HG03097 (cell line): ENCODE data around the gene CD83.
"Not testable (repeated sequence)": the region's sequence is repeated elsewhere in the genome, so short reads cannot be mapped to it uniquely, and the experiment has no call there.

ENCODE experiments used
- ATAC-seq: cut with Tn5 transposase; IDR thresholded peaks from one replicate; pipeline ENCODE4 v1.9.1; 2021; ENCODE audit not compliant: unreplicated experiment, low FRiP score

CD83 gene

DNA sequence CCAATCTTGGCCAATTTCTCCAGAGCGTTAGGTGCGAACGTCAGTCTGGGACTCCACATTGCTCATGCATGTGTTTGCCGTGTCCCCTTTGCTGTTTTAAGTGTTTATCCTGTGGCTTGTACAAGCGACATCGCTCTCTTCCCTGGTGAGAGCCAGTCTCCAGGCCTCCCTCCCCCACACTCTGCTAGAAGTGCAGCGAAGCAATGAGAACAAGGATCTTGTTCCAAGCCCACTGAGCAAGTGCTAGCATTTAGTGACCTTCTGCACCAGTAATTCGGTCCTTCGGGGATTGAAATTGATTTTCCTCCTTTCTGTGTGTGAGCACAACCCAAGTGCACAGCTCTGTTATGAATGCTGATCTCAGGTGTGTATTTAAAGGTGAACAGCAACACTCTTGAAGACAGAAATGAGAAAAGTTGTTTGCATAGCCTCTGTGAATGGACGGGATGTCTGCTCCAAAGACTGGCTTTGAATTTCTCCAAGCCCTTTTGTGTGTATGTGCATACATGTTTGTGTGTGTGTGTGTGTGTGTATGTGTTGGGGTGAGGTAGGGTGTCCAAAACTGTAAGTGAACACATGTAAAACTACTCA is 29.0 kb downstream of the CD83 start:
- ATAC-seq, result no peak

DNA sequence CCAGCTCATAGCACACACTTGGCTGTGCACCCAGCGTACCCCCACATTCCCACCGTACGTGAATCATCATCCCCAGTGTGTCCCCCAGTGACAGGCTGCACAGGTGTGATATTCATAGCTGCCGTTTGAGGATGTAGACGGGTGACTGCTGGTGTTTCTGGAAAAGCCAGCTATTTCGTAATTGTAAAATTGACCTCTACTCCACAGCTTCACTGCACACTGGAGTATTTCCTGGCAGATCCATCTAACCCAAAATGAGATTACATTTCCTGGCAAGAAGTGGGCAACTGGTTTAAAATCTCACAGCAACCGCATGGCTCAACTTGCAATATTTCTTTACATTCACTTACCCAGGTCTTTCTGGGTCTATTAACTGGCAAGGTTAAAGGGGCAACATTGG is 30.3 kb downstream of the CD83 start:
- ATAC-seq, result no peak

DNA sequence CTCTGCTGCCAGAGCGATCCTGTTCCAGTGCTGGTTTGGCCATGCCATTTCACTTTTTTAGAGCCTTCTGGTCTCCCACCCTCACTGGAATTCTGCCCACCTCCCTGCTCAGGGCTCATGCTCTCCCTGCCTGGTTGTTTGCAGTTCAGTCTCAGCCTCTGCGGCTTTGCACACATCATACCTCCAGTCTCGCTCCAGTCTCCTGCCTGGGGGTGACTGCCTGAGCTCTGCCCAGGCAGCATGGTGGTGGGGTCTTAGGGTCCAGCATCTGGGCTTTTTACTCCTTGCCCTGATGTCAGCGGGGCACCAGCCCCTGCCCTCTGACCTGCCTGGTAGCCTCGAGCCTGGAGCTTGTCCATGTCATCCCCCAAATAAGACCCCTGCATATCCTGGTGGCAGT is 30.9 kb downstream of the CD83 start:
- ATAC-seq, result no peak

- ATAC-seq, result no peak
Observed at GRCh38 chr6:14149053-14149738, 31.6 kb downstream of the CD83 start.

GRCh38 chr6:14149739-14150130 is 32.2 kb downstream of the CD83 start:
- ATAC-seq, result no peak

DNA sequence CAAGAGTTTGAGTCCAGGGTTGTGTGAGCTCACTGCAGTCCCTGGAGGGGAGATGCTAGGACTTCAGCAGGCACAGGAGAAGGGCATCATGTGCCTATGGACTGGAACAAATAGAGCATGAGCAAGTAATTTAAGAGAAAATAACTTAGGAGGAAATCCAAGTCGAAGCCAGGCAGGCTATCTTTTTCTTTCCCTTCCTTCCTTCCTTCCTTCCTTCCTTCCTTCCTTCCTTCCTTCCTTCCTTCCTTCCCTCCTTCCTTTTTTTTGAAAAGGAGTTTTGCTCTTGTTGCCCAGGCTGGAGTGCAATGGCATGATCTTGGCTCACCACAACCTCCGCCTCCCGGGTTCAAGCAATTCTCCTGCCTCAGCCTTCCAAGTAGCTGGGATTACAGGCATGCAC is 33.7 kb downstream of the CD83 start:
- ATAC-seq, result not testable (repeated sequence)

DNA sequence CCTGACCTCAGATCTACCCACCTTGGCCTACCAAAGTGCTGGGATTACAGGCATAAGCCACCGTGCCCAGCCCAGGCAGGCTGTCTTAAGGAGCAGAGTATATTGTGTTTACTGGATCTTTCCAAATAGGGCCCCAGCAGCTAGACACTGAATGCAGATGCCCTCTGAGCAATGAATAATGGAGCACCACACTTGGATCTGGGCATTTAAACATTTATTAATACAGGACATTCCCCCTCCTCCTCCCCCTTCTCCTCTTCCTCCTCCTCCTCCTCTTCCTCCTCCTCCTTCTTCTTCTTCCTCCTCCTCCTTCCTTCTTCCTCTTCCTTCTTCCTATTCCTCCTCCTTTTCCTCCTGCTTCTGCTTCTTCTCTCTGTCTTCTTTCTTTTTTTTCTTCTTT is 34.2 kb downstream of the CD83 start:
- no peak for ATAC-seq

GRCh38 chr6:14153228-14153627 is 35.7 kb downstream of the CD83 start:
- no peak for ATAC-seq

DNA sequence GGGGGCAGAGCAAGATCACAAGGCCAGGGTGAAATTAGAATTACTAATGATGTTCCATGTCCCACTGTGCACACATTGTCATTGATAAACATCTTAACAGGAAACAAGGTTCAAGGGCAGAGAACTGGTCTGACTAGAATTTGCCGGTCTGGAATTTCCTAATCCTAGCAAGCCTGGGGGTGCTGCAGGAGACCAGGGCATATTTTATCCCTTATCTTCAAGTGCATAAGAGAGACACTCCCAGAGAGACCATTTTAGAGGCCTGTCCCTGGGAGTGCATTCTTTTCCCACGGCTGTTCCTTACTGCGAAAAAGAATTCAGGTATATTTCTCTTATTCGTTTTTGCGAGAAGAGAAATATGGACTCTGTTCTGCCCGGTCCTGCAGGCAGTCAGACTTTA is 41.5 kb downstream of the CD83 start:
- no peak for ATAC-seq

- no peak for ATAC-seq
Observed at GRCh38 chr6:14162826-14163225, 45.3 kb downstream of the CD83 start.

DNA sequence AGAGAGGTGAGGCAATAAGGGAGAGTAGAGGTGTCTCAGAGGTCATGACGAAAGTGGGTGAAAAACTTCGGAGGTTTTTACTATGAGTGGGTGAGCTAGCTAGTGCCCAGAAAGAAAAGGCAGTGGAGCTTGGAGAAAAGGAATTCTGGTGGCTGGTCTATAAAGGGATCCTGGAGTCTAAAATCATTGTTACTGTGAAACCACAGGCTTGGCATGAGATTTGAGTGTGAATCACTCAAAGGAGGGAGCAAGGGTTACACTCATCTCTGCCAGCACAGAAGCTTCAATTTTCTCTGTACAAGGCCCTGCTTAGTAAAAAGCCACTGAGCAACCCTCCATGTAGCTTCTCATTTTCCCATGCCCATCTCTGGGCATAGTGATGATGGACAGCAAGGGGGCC is 47.5 kb downstream of the CD83 start:
- no peak for ATAC-seq

DNA sequence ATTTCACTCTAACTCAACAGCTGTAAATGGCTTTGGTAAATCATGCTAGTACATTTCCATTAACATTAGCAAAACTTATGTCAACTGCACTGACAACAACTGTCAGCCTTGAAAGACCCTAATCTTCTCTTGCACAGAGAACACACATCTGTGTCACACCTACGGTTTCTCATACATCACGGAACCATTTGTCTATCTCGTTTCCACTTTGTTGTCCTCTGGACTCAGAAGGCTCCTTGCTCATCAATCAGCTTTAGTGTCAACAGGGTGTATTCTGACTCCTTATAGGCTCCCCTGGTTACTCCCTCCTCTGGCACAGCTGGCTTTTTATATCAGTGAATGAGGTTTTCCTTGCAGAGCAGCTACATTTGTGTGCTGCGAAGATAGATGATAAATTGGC is 49.3 kb downstream of the CD83 start:
- ATAC-seq, result no peak

- ATAC-seq, result no peak
Observed at GRCh38 chr6:14170128-14170527, 52.6 kb downstream of the CD83 start.

- no peak for ATAC-seq
Observed at GRCh38 chr6:14172562-14172961, 55.0 kb downstream of the CD83 start.

DNA sequence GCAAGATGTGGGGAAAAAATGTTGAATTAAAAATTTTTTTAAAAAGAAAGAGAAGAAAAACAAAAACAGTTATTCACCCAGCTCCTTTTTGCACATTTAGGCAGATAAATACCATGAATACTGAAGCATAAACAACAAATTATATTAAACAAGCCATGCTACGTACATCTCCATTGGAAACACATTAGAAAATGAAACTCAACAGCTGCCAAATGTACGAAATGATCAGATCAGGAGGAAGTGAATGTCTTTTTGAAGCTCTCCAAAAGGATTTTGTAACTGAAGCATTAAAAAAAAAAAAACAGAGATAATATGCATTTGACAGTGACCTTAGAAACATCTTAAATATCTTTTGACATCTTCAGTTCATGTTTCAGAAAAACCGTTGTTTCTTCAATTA is 56.7 kb downstream of the CD83 start:
- no peak for ATAC-seq

GRCh38 chr6:14174996-14175395 is 57.4 kb downstream of the CD83 start:
- no peak for ATAC-seq

DNA sequence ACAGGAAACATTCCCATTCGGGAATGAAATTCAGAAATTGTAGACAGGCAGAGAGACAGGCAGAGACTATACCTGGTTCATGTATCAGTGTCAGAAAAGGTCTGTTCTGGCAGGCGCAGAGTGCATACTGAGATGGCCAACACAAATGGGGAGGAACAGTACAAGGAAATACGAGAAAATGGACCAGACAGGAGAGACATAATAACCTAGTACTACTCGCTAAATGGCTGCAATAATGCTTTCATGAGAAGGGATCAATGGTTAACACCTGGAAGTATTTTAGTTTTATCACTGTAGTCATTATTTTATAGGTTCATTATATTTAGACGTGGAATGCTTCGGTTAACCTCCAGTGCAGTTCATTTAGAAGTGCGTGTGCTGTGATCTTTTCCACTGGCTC is 58.9 kb downstream of the CD83 start:
- ATAC-seq, result no peak

- ATAC-seq, result no peak
Observed at GRCh38 chr6:14177413-14178082, 60.0 kb downstream of the CD83 start.

GRCh38 chr6:14178083-14178445 is 60.5 kb downstream of the CD83 start:
- no peak for ATAC-seq

DNA sequence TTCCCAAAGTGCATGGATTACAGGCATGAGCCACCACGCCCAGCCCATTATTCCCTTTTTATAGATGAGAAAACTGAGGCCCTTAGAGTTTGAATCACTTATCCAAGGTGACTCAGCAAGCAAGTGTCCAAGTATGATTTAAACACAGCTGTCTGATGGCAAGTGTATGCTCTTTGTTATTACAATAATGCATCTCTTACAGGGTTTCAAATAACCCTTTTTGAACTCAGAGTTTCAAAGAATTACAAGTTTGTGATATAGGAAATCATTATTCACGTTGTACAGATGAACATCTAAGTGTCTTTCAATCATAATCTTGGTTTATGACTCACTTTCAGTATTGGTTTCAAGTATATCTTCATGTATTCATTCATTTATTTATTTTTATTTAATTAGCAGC is 63.0 kb downstream of the CD83 start:
- ATAC-seq, result no peak

DNA sequence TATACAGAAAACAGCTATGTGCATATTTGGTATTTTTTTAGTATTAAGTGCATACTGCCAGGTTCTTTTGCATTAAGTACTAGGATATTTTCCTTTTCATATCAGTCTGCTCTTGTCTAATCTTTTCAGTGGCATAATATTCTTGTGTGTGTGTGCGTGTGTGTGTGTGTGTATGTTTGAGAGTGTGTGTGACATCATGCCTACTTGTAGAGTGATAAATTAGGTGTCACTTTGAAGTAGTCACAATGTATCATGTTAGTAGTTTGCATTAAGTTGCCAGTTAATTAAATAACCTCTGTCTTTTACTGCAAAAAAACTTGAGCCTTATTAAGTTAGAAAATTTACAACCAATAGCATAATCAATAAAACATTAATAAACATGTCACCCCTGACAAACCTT is 65.3 kb downstream of the CD83 start:
- no peak for ATAC-seq
